DOHH2 (cell line): Measurements from ENCODE around the gene KRTAP2-1.

Source experiments
- H3F3A ChIP-seq: fragments of 200-600 bp; sonication (generic), shearing (Covaris generic); 2 replicates; pipeline ENCODE4 v1.6.0; 2016; ENCODE audit warnings: antibody characterized with exemption, mild to moderate bottlenecking; ENCODE audit not compliant: control insufficient read depth, insufficient read depth
- H3K27ac ChIP-seq: fragments of 200-600 bp; sonication (generic); 2 replicates; pipeline ENCODE4 v1.5.1; 2014; ENCODE audit warnings: low read depth, mild to moderate bottlenecking, low read length, moderate library complexity
- H3K27me3 ChIP-seq: fragments of 200-600 bp; sonication (generic); 2 replicates; pipeline ENCODE4 v1.6.1; 2014; ENCODE audit warnings: mild to moderate bottlenecking, low read length, mixed read lengths; ENCODE audit not compliant: control insufficient read depth
- H3K36me3 ChIP-seq: fragments of 200-600 bp; sonication (generic); 2 replicates; pipeline ENCODE4 v1.6.1; 2014; ENCODE audit warnings: mild to moderate bottlenecking, low read length, moderate library complexity, mixed read lengths; ENCODE audit not compliant: control insufficient read depth
- H3K4me1 ChIP-seq: fragments of 200-600 bp; sonication (generic); 2 replicates; pipeline ENCODE4 v1.6.1; 2014; ENCODE audit warnings: mild to moderate bottlenecking, low read length, mixed read lengths; ENCODE audit not compliant: control insufficient read depth
- H3K4me2 ChIP-seq: fragments of 200-600 bp; sonication (generic); 2 replicates; pipeline ENCODE4 v1.6.0; 2014; ENCODE audit warnings: mild to moderate bottlenecking, low read length, moderate library complexity
- H3K4me3 ChIP-seq: fragments of 200-600 bp; sonication (generic); 2 replicates; pipeline ENCODE4 v1.5.1; 2014; ENCODE audit warnings: mild to moderate bottlenecking, low read length, mixed read lengths
- H3K79me2 ChIP-seq: fragments of 200-600 bp; sonication (generic); 2 replicates; pipeline ENCODE4 v1.6.1; 2014; ENCODE audit warnings: mild to moderate bottlenecking, low read length, mixed read lengths; ENCODE audit not compliant: control insufficient read depth
- H3K9me2 ChIP-seq: fragments of 200-600 bp; sonication (generic); replicated peaks from 2 replicates; pipeline ENCODE4 v1.6.1; 2014; ENCODE audit warnings: mild to moderate bottlenecking, low read length, mixed read lengths; ENCODE audit not compliant: control insufficient read depth
- H3K9me3 ChIP-seq: fragments of 200-600 bp; sonication (generic); 2 replicates; pipeline ENCODE4 v1.6.1; 2014; ENCODE audit warnings: antibody characterized with exemption, low read length, mixed read lengths; ENCODE audit not compliant: control insufficient read depth, insufficient read depth
- H4K20me1 ChIP-seq: fragments of 200-600 bp; sonication (generic); 2 replicates; pipeline ENCODE4 v1.6.0; 2014; ENCODE audit warnings: low read depth, mild to moderate bottlenecking, antibody characterized with exemption, low read length, moderate library complexity; ENCODE audit not compliant: control insufficient read depth, insufficient read depth
- CTCF ChIP-seq: fragments of 200-600 bp; sonication (generic); IDR thresholded peaks from one replicate; pipeline ENCODE4 v1.5.1; 2014; ENCODE audit warnings: antibody characterized with exemption, mild to moderate bottlenecking, low read depth, low read length; ENCODE audit not compliant: poor library complexity, severe bottlenecking
- EZH2phosphoT487 ChIP-seq: fragments of 200-600 bp; sonication (generic); IDR thresholded peaks from 2 replicates; pipeline ENCODE4 v1.6.1; 2017; ENCODE audit warnings: borderline replicate concordance, mild to moderate bottlenecking, antibody characterized with exemption, low read length, moderate library complexity, mixed read lengths

The KRTAP2-1 gene

GRCh38 chr17:41071606-41072360 is 24.7 kb upstream of the KRTAP2-1 start:
- TF ChIP-seq EZH2phosphoT487 (no peak), CTCF (no peak)
- no peaks in the 10 kb centered on the region for H3F3A ChIP-seq
- H3K79me2 ChIP-seq = no peaks in the 10 kb centered on the region
- no peaks in the 10 kb centered on the region for H3K9me3 ChIP-seq
- peaks cover 5% of the 10 kb centered on the region; the same call in 1 of the 2 replicates for H3K27me3 ChIP-seq
- H3K9me2 ChIP-seq = no peaks in the 10 kb centered on the region
- H3K36me3 ChIP-seq = no peaks in the 10 kb centered on the region
- no peak overlapping the region for H3K27ac ChIP-seq
- H3K4me3 ChIP-seq = no peak overlapping the region
- no peak overlapping the region for H3K4me2 ChIP-seq
- no peaks in the 10 kb centered on the region for H3K4me1 ChIP-seq
- H4K20me1 ChIP-seq = no peaks in the 10 kb centered on the region

- no peak for TF ChIP-seq CTCF
- TF ChIP-seq EZH2phosphoT487 = no peak
Observed at GRCh38 chr17:41069031-41069430, 21.9 kb upstream of the KRTAP2-1 start.

GRCh38 chr17:41067281-41067680 is 20.2 kb upstream of the KRTAP2-1 start:
- H3F3A ChIP-seq = no peaks in the 10 kb centered on the region
- no peaks in the 10 kb centered on the region for H3K27me3 ChIP-seq
- H3K4me3 ChIP-seq = no peak overlapping the region
- no peaks in the 10 kb centered on the region for H3K9me3 ChIP-seq
- H3K4me2 ChIP-seq = no peak overlapping the region
- H3K27ac ChIP-seq = no peak overlapping the region
- H3K79me2 ChIP-seq = no peaks in the 10 kb centered on the region
- H3K9me2 ChIP-seq = no peaks in the 10 kb centered on the region
- no peak for TF ChIP-seq EZH2phosphoT487
- TF ChIP-seq CTCF = no peak
- no peaks in the 10 kb centered on the region for H4K20me1 ChIP-seq
- H3K36me3 ChIP-seq = no peaks in the 10 kb centered on the region
- H3K4me1 ChIP-seq = no peaks in the 10 kb centered on the region

More at GRCh38 chr17:41069031-41069430, 21.9 kb upstream of the KRTAP2-1 start:
- Histone ChIP-seq H3K4me2 (no peak overlapping the region), H3K27me3 (no peaks in the 10 kb centered on the region), H3K9me3 (no peaks in the 10 kb centered on the region), H3K79me2 (no peaks in the 10 kb centered on the region), H3K9me2 (no peaks in the 10 kb centered on the region), H3K4me3 (no peak overlapping the region), H3K36me3 (no peaks in the 10 kb centered on the region), H3F3A (no peaks in the 10 kb centered on the region), H4K20me1 (no peaks in the 10 kb centered on the region), H3K4me1 (no peaks in the 10 kb centered on the region), H3K27ac (no peak overlapping the region)
